HG02678 (cell line): Measurements from ENCODE around the gene COTL1.
A peak's percentile ranks its signal among the peaks of the same experiment; 100 is the strongest.

Experiments used
- ATAC-seq: cut with Tn5 transposase; IDR thresholded peaks from one replicate; pipeline ENCODE4 v1.9.1; 2021; ENCODE audit warnings: mild to moderate bottlenecking, moderate library complexity; ENCODE audit not compliant: unreplicated experiment

Gene COTL1

GRCh38 chr16:84617791-84618580 is at the start of gene COTL1:
COTL1 (minus strand) TSS chr16:84618078; CDS start chr16:84617914, 164 bp downstream.
- peak; percentile 87 for ATAC-seq

- ATAC-seq = no peak
Measured at GRCh38 chr16:84665843-84666242, 48.0 kb upstream of the COTL1 start.

- no peak for ATAC-seq
Measured at GRCh38 chr16:84665359-84665758, 47.5 kb upstream of the COTL1 start.

- peak; percentile 89 for ATAC-seq
Measured at GRCh38 chr16:84663433-84664101, 45.7 kb upstream of the COTL1 start.

- no peak for ATAC-seq
Measured at GRCh38 chr16:84662471-84662870, 44.6 kb upstream of the COTL1 start.

- no peak for ATAC-seq
Measured at GRCh38 chr16:84661418-84662060, 43.7 kb upstream of the COTL1 start.

GRCh38 chr16:84660973-84661372 is 43.1 kb upstream of the COTL1 start:
- ATAC-seq = no peak

- no peak for ATAC-seq
Measured at GRCh38 chr16:84659656-84660300, 41.9 kb upstream of the COTL1 start.

- no peak for ATAC-seq
Measured at GRCh38 chr16:84658690-84659089, 40.8 kb upstream of the COTL1 start.

GRCh38 chr16:84657229-84657837 is 39.5 kb upstream of the COTL1 start:
- ATAC-seq = no peak

GRCh38 chr16:84656649-84657048 is 38.8 kb upstream of the COTL1 start:
- no peak for ATAC-seq

- ATAC-seq = no peak
Measured at GRCh38 chr16:84654998-84655397, 37.1 kb upstream of the COTL1 start.

GRCh38 chr16:84654238-84654637 is 36.4 kb upstream of the COTL1 start:
- no peak for ATAC-seq

- ATAC-seq = no peak
Measured at GRCh38 chr16:84652566-84652965, 34.7 kb upstream of the COTL1 start.

GRCh38 chr16:84650062-84650991 is 32.4 kb upstream of the COTL1 start:
- no peak for ATAC-seq

- no peak for ATAC-seq
Measured at GRCh38 chr16:84649511-84649861, 31.6 kb upstream of the COTL1 start.

GRCh38 chr16:84648595-84649510 is 31.0 kb upstream of the COTL1 start:
- ATAC-seq = peak; percentile 70

GRCh38 chr16:84647828-84648594 is 30.1 kb upstream of the COTL1 start, which contains the start of gene KLHL36:
KLHL36 (plus strand) TSS chr16:84648511; CDS start chr16:84650868, 2,357 bp downstream.
- peak; percentile 86 for ATAC-seq
